OCI-LY7 (cell line): Measurements from ENCODE around the gene GPNMB.

ENCODE experiments used
- EZH2phosphoT487 ChIP-seq: fragments of 200-600 bp; sonication (generic); IDR thresholded peaks from 2 replicates; pipeline ENCODE4 v1.6.1; 2018; ENCODE audit warnings: low read depth, borderline replicate concordance, mild to moderate bottlenecking, mixed run types, antibody characterized with exemption, low read length, moderate library complexity, mixed read lengths
- TF ChIP-seq, protein P1 (sequence below): fragments of 200-600 bp; sonication (generic); conservative IDR thresholded peaks from 2 replicates; pipeline ENCODE4 v1.5.1; 2014; ENCODE audit warnings: mild to moderate bottlenecking, antibody characterized with exemption, low read length, moderate library complexity, mixed read lengths

DNA sequence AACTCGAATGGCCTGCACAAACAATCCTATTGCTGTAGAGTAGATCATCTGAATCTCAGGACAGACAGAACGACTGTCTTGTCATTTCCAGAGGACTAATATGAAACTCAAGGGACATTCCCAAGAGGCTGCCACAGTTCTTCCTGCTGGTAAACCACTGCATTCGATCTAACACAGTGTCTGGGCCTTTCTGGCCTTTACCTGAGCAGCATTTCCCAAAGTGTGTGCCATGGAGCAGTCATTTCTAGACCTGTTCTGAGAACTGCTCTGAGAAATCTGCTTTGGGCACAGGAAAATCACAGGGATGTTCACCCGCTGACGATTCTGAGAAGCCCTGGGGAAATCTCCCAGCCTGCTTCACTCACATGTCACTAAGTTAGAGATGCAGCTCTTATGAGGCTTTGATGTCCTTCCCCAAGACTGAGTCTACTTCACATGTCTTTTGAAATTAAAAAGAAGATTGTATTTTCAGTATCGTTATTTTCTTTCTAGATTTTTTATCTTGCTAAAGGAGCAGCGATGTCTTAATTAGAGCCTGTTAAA, 18.4 kb downstream of the GPNMB start:
- TF ChIP-seq, protein P1, sequence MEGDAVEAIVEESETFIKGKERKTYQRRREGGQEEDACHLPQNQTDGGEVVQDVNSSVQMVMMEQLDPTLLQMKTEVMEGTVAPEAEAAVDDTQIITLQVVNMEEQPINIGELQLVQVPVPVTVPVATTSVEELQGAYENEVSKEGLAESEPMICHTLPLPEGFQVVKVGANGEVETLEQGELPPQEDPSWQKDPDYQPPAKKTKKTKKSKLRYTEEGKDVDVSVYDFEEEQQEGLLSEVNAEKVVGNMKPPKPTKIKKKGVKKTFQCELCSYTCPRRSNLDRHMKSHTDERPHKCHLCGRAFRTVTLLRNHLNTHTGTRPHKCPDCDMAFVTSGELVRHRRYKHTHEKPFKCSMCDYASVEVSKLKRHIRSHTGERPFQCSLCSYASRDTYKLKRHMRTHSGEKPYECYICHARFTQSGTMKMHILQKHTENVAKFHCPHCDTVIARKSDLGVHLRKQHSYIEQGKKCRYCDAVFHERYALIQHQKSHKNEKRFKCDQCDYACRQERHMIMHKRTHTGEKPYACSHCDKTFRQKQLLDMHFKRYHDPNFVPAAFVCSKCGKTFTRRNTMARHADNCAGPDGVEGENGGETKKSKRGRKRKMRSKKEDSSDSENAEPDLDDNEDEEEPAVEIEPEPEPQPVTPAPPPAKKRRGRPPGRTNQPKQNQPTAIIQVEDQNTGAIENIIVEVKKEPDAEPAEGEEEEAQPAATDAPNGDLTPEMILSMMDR: no peak
- no peak for TF ChIP-seq EZH2phosphoT487
